Stimulated activated CD4-positive, alpha-beta T cell treated with anti-CD3 and anti-CD28 coated beads, Interleukin-4, amount 100 ng/mL, for 1 hour (primary cell): ENCODE measurements around the gene F12.
"Not testable (repeated sequence)": the region's sequence is repeated elsewhere in the genome, so short reads cannot be mapped to it uniquely, and the experiment has no call there.

Experiments
- DNase-seq: peaks from one replicate; pipeline ENCODE4 v3.0.0-alpha.2; 2020

The F12 gene

GRCh38 chr5:177432143-177432838 is 22.9 kb upstream of the F12 start:
- DNase-seq, result peak; percentile 60

GRCh38 chr5:177431317-177432142 is 22.2 kb upstream of the F12 start:
- DNase-seq, result peak; percentile 59

- DNase-seq, result peak; percentile 15
Measured at GRCh38 chr5:177430972-177431316, 21.6 kb upstream of the F12 start.

GRCh38 chr5:177430140-177430951 is 21.0 kb upstream of the F12 start:
- DNase-seq, result peak; percentile 7

GRCh38 chr5:177429248-177430040 is 20.1 kb upstream of the F12 start:
- peak; percentile 83 for DNase-seq

GRCh38 chr5:177428574-177429217 is 19.3 kb upstream of the F12 start:
- DNase-seq, result no peak

GRCh38 chr5:177427919-177428573 is 18.7 kb upstream of the F12 start:
- DNase-seq, result no peak

- no peak for DNase-seq
Measured at GRCh38 chr5:177427211-177427822, 18.0 kb upstream of the F12 start.

GRCh38 chr5:177426566-177427210 is 17.3 kb upstream of the F12 start, which contains the start of gene GRK6:
GRK6 (plus strand) TSS chr5:177426676; CDS start chr5:177426846, 170 bp downstream.
- peak; percentile 72 for DNase-seq

- peak; percentile 98 for DNase-seq
Measured at GRCh38 chr5:177425801-177426565, 16.6 kb upstream of the F12 start.

- no peak for DNase-seq
Measured at GRCh38 chr5:177425196-177425800, 15.9 kb upstream of the F12 start.

- no peak for DNase-seq
Measured at GRCh38 chr5:177423671-177424070, 14.3 kb upstream of the F12 start.

GRCh38 chr5:177421062-177421798 is 11.9 kb upstream of the F12 start:
- no peak for DNase-seq

GRCh38 chr5:177420472-177420871 is 11.1 kb upstream of the F12 start:
- DNase-seq, result not testable (repeated sequence)

- no peak for DNase-seq
Measured at GRCh38 chr5:177419046-177419445, 9.7 kb upstream of the F12 start.

GRCh38 chr5:177417081-177417480 is 7.7 kb upstream of the F12 start:
- DNase-seq, result not testable (repeated sequence)

- no peak for DNase-seq
Measured at GRCh38 chr5:177414481-177414880, 5.1 kb upstream of the F12 start.

- DNase-seq, result no peak
Measured at GRCh38 chr5:177412603-177413233, 3.4 kb upstream of the F12 start.
